PC-9 (cell line): ENCODE data around the gene ETV1.

ENCODE experiments used
- EZH2 ChIP-seq: fragments of 200-600 bp; sonication (generic); IDR thresholded peaks from 2 replicates; pipeline ENCODE4 v1.8.0; 2017; ENCODE audit warnings: antibody characterized with exemption, low read depth
- TF ChIP-seq, protein P1 (sequence below): fragments of 200-600 bp; sonication (generic); conservative IDR thresholded peaks from 2 replicates; pipeline ENCODE4 v1.6.1; 2017; ENCODE audit warnings: mixed run types, antibody characterized with exemption, mild to moderate bottlenecking, moderate library complexity

DNA sequence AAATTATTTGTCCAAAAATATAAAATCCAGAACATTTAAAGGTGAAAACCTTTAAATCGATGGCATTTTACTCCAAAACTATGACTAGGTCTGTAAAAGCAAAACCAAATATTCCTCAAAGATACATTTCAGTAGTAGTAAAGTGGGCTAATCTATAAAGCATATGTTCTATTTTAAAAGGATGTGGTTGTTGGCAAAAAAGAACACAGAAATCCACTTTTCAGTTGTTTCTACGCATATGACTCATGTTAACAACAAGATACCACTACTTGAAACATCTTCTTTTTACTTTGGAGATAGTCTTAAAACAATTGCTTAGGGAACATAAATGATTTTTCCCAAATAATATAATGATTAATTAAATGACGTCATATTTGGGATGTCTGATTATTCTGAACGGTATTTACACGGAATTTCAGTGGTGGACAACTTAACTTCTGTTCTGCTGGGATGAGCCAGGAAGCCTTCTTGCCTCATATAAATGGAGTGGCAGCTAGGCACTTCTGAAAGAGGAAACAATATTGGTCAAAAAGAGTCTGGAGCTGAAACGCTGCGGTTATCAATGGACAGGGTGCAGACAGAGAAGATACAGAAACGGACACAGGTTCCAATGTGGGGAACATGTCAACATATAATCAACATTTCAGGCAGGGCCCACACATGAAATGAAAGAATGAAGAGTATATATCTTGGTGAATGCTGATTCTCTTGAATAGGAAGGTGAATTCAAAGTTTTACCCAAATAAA is 78.5 kb downstream of the ETV1 start:
- TF ChIP-seq, protein P1, sequence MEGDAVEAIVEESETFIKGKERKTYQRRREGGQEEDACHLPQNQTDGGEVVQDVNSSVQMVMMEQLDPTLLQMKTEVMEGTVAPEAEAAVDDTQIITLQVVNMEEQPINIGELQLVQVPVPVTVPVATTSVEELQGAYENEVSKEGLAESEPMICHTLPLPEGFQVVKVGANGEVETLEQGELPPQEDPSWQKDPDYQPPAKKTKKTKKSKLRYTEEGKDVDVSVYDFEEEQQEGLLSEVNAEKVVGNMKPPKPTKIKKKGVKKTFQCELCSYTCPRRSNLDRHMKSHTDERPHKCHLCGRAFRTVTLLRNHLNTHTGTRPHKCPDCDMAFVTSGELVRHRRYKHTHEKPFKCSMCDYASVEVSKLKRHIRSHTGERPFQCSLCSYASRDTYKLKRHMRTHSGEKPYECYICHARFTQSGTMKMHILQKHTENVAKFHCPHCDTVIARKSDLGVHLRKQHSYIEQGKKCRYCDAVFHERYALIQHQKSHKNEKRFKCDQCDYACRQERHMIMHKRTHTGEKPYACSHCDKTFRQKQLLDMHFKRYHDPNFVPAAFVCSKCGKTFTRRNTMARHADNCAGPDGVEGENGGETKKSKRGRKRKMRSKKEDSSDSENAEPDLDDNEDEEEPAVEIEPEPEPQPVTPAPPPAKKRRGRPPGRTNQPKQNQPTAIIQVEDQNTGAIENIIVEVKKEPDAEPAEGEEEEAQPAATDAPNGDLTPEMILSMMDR, result no peak
- no peak for TF ChIP-seq EZH2
